Suppressor macrophage treated with lipopolysaccharide for 4 hours (primary cell): ENCODE measurements around the gene ABL1.

Experiments
- DNase-seq: peaks from one replicate; pipeline ENCODE4 v3.0.0-alpha.2; 2020

ABL1 gene

DNA sequence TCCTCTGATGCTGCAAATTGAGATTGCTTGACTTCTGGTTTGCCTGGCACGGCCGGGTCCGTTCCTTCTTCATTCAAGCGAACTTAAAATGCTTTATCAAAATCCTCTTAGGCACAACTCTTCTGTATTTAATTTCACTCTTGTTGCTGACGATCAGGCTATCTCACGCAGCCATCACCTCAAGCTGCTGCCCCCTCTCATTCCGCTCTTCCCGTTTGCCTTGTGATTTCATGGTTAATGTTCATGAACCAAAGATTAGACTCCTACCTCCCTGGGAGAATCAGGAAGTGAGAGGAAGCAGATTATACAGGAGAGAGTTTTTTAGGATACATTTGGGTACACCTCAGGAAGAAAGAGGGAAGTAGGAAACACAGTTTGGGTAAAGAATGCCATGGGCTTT, 38.9 kb downstream of the ABL1 start:
- no peak for DNase-seq

DNA sequence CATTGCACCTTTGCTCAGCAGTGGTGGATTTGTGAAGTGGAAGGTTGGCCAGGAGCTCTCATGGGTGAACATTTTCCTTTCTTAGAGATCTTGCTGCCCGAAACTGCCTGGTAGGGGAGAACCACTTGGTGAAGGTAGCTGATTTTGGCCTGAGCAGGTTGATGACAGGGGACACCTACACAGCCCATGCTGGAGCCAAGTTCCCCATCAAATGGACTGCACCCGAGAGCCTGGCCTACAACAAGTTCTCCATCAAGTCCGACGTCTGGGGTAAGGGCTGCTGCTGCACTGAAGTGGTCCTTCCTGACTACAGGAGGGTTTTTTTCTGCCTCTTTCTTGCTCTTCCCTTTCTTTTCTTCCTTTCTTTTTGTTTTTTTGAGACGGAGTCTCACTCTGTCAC, 39.7 kb downstream of the ABL1 start:
- no peak for DNase-seq

- DNase-seq: no peak
Observed at GRCh38 chr9:130877300-130877699, 42.2 kb downstream of the ABL1 start.

- no peak for DNase-seq
Observed at GRCh38 chr9:130878295-130878694, 43.2 kb downstream of the ABL1 start.

GRCh38 chr9:130879863-130880411, 44.9 kb downstream of the ABL1 start:
- DNase-seq: no peak

DNA sequence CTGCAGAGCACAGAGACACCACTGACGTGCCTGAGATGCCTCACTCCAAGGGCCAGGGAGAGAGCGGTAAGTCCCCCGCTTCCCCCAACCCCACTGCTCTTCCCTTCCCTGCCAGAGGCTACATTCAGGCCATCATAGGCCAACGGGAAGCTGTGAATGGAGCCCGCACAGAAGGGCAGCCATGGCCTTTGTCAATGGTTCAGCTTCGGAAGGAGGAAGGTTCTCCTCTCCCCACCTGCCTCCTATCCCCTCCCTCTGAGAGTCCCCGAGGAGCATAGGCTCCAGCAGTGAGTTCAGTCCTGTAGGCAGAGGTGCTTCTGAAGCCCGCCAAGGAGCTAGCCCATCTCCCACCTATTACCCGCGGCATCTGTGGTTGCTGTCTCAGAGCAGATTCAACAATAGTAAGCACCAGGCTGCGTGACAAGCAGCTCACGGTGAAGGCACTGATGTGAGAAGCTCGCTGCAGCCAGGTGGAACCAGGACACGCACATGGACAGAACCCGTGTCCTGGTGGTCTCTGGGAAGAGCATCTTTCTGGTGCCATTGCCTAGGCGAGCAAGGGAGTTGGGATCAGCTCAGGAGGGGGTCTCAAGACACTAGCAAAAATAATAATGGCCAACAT, 45.7 kb downstream of the ABL1 start:
- no peak for DNase-seq

GRCh38 chr9:130881516-130881915, 46.5 kb downstream of the ABL1 start:
- DNase-seq: no peak

GRCh38 chr9:130882696-130883225, 47.7 kb downstream of the ABL1 start:
- DNase-seq: no peak

DNA sequence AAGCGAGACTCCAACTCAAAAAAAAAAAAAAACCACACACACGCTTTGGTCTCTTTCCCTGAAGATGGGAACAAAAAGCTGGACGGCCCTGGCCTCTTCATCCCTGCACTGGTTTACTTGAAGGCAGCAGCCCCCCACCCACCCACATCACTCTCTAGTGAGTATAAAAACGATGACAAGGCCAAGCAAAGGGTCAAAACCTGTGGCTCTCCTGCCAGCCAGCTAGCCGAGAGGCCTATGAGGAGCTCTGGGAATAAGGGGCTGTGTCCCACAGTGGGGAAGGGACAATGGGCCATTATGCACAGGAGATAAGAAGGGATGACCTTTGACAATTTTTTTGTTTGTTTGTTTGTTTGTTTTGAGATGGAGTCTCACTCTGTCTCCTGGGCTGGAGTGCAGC, 48.4 kb downstream of the ABL1 start:
- no peak for DNase-seq

- no peak for DNase-seq
Observed at GRCh38 chr9:130884111-130884531, 49.1 kb downstream of the ABL1 start.

DNA sequence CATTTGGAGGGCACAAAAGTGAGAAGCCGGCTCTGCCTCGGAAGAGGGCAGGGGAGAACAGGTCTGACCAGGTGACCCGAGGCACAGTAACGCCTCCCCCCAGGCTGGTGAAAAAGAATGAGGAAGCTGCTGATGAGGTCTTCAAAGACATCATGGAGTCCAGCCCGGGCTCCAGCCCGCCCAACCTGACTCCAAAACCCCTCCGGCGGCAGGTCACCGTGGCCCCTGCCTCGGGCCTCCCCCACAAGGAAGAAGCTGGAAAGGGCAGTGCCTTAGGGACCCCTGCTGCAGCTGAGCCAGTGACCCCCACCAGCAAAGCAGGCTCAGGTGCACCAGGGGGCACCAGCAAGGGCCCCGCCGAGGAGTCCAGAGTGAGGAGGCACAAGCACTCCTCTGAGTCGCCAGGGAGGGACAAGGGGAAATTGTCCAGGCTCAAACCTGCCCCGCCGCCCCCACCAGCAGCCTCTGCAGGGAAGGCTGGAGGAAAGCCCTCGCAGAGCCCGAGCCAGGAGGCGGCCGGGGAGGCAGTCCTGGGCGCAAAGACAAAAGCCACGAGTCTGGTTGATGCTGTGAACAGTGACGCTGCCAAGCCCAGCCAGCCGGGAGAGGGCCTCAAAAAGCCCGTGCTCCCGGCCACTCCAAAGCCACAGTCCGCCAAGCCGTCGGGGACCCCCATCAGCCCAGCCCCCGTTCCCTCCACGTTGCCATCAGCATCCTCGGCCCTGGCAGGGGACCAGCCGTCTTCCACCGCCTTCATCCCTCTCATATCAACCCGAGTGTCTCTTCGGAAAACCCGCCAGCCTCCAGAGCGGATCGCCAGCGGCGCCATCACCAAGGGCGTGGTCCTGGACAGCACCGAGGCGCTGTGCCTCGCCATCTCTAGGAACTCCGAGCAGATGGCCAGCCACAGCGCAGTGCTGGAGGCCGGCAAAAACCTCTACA, 49.8 kb downstream of the ABL1 start:
- DNase-seq: no peak

DNA sequence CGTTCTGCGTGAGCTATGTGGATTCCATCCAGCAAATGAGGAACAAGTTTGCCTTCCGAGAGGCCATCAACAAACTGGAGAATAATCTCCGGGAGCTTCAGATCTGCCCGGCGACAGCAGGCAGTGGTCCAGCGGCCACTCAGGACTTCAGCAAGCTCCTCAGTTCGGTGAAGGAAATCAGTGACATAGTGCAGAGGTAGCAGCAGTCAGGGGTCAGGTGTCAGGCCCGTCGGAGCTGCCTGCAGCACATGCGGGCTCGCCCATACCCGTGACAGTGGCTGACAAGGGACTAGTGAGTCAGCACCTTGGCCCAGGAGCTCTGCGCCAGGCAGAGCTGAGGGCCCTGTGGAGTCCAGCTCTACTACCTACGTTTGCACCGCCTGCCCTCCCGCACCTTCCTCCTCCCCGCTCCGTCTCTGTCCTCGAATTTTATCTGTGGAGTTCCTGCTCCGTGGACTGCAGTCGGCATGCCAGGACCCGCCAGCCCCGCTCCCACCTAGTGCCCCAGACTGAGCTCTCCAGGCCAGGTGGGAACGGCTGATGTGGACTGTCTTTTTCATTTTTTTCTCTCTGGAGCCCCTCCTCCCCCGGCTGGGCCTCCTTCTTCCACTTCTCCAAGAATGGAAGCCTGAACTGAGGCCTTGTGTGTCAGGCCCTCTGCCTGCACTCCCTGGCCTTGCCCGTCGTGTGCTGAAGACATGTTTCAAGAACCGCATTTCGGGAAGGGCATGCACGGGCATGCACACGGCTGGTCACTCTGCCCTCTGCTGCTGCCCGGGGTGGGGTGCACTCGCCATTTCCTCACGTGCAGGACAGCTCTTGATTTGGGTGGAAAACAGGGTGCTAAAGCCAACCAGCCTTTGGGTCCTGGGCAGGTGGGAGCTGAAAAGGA, 50.7 kb downstream of the ABL1 start:
- no peak for DNase-seq

GRCh38 chr9:130886981-130887380, 51.9 kb downstream of the ABL1 start:
- no peak for DNase-seq

GRCh38 chr9:130887494-130888144, 52.6 kb downstream of the ABL1 start:
- no peak for DNase-seq

DNA sequence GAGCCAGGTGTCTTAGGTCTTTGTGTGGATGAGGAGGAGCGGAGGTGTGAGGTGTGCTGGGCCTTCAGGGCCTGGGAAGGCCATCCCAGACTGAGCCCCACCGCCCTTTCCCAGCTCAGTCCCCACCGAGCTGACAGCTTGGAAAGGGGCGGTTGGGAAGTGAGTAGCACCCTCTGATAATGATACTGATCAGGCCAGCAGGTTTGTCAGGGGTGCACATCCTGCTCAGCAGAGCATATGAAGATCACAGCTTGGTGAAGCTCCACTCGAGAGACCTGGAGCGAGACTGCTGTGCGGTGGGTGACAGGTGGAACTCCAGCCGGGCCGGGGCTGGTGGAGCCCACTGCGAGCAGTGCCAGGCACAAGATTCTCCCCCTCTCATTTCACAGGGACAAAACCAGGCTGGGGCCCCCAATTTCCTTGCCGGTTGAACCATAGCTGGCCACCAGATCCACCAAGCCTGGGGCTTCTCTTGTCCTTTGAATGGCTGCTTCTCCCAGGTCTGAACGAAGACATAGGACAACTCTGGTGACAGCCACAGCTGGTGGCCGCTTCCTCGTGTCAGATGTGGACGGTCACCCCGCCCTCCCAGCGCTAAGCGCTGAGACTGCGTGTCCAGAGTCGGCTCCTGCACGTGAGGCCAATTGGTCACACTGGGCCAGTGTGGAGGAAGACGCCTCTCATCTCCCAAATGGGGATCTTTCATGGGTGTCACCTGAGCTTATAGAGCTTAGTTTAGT, 53.3 kb downstream of the ABL1 start:
- no peak for DNase-seq

DNA sequence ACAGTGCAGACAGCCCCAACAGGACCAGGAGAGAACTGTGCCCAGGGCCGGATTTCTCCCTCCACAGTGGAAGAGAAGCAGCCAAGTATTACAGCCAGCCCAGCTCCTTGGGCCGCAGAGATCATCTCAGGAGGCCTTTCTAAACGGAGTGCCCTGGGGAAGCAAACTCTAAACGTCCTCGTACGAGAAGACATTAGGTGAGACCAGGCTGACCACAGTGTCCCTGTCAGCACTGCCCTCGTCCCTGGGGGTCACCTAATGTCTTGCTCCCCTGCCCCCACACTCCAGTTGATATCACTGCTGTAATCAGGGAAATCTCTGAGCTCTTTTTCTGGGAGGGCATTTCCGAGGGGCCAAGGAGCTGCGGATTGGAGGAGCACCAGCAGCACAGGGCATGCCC, 55.1 kb downstream of the ABL1 start:
- no peak for DNase-seq

DNA sequence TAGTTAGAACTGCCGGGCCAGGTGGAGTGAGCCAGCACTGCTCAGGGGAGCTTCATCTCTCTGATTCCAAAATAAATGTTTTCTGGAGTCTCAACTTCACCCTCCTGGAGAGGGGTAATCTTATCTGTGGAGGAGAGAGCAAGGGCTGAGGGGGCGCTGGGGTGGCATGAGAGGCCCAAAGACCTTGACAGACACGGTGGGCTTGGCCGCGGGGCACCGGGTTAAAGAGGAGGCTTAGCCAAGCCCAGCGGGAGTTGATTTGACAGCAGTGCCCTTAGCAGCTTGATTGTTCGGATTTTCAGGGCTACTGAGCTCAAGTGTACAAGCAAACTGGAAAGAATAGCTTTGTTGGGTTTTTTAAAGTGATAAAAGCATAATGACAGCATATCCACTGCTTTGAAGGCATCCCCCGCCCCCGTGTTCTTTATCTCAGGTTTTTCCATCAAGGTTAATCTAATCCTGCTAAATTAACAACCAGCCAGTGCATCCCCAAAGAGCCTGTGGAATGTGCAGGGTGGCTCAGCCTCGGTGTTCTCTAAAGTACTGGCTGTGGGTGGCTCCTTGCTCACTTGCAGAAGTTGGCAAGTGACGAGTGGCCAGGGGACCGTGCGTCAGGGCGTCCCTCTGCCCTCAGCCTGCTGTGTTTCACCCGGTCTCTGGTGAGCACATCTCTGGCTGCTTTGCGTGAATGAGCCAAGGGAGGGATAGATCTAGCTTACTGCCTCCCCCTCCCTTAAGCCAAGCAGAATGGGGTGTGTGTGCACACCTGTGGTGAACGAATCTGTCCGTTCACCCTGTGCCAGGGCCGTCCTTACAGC, 56.0 kb downstream of the ABL1 start:
- no peak for DNase-seq

- DNase-seq: no peak
Observed at GRCh38 chr9:130891688-130892476, 56.8 kb downstream of the ABL1 start.

DNA sequence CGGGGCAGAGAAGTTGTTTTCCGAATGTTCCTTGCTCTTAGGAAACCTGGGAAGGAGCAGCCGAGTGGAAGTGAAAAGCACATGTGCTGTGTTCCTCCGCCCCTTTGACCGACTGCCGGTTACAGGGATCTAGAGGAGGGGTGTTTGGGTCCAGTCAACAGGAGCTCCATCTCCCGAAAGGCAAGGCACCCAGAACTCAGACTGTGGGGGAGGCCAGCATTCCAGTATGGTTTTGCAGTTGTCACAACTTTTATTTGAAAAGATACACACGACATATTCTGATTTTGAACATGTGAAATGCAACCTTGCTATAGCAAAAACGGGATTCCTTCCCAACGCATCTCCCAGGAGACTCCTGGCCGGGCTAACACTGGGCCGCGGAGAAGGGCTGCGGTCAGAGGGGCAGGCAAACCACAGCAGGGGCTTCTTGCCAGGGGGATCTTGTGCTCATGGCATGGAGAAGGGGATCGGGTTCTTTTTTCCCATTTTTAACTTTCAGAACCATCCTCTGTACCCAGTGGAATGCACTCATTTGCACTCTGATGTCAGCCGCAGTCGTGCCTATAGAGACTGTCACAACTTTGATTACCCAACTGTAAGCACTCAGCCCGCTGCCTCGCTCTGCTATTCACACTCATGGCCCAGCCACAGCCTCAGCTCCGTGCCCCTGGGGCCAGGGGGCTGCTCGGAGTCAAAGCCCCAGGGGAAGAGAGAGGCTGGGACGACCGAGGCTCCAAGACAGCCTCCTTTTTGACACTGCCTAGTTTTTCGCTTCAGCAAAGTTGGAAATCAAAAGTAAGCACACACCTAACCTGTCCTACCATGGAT, 57.6 kb downstream of the ABL1 start:
- DNase-seq: no peak
